Occipital lobe (tissue), 2 donors: Measurements from ENCODE around the gene CMTM7. TPM values are rescaled to one million over a fixed set of nuclear protein-coding genes. Genes with fewer than 3 reads are reported as not detected.

Experiments used
- DNase-seq: peaks from one replicate; lab custom pipeline; 2025; lab: John Stamatoyannopoulos, UW
- total RNA-seq: library from RNA; depleted of rRNA; stranded (reverse); fragments of >200 nt; gene quantifications from one replicate; pipeline ENCODE4 v1.2.3, GENCODE V29; 2014

Gene CMTM7
- total RNA-seq, 1 donor from 2014 or later, result 0.31 TPM

GRCh38 chr3:32484436-32484835 is 92.8 kb downstream of the CMTM7 start:
- no peak for DNase-seq

DNA sequence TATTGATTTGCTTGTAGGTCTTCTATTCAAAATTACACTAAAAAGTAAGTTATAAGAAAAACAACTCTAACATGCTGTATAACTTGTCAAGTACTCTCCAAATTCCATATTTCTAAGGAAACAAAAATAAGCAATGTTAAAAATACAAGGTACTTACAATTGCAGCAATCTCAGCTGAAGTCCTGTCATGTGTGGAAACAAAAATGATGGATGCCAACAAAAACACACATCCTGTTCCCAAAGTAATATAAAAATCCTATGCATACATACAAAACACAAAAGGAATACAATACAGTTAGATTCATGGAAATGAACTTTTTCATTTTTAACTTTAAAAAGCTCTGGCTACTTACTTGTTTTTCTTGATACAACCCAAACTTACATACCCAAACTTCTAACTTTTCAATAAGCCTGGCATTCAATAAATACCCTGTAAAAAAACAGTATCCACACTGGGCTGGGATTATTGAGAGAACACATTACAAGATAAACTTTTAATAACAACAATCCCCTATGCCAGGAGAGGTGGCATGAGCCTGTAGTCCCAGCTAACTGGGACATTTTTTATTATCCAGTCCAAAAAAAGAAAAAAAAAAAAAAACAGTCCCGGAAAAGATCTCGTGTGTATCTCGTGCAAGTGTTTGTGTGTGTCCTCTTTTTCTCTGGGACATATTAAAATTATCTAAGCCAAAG is 96.3 kb downstream of the CMTM7 start:
- DNase-seq, result no peak

GRCh38 chr3:32488474-32489008 is 96.9 kb downstream of the CMTM7 start:
- DNase-seq, result no peak

DNA sequence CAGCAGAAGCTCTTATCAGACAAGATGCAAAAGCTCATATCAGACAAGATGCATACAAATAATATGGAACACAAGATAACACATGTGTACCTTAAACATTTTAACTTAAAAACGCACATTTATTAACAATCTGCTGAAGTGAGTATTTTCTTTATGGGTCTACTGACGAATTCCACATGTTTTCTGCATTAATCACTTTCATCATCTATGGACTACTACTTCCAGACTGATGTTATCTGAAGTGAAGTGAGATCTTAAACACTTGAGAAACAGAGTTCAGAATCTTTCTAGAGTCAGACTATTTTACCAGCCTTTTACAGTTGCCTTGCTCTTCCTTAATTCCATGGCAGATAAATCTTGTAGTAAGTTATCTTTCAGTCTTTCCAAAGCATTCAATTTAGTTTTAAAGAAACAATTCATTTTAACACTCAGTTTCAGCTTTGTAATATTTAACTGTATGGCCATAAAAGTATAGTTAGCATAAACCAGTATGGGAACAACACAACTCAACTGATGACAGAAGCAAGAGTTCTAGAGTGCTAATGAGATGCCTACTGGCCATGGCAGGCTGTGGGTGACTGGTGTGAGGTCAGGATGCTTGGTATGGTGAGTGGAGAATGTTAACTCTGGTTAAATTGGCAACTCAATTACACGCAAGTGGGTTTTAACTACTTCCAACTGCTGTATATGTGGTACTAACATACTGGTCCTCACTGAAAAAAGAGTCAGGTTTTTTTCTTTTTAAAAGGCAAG is 101.2 kb downstream of the CMTM7 start:
- no peak for DNase-seq

- no peak for DNase-seq
Measured at GRCh38 chr3:32493437-32494414, 102.1 kb downstream of the CMTM7 start.

GRCh38 chr3:32495085-32495484 is 103.4 kb downstream of the CMTM7 start:
- no peak for DNase-seq

- no peak for DNase-seq
Measured at GRCh38 chr3:32495609-32496008, 104.0 kb downstream of the CMTM7 start.

DNA sequence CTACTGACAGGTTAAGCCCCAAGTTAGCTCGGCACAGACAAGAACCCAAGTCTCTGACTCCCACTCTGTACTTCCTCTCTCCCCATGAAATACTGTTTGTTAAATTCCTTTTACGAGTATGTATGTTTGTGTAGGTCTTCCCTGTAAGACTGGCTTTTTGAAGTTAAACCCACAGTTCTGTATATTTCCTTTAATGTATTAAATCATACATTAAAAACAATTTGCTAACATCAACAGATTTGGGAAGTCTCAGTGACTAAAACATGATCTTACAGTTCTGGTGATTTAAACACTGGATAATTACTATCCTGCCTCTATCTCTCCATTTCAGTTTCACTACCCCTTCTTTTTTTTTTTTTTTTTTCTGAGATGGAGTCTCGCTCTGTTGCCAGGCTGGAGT is 106.6 kb downstream of the CMTM7 start:
- no peak for DNase-seq

GRCh38 chr3:32498992-32499391 is 107.3 kb downstream of the CMTM7 start:
- DNase-seq, result no peak

GRCh38 chr3:32499585-32499984 is 107.9 kb downstream of the CMTM7 start:
- DNase-seq, result no peak

DNA sequence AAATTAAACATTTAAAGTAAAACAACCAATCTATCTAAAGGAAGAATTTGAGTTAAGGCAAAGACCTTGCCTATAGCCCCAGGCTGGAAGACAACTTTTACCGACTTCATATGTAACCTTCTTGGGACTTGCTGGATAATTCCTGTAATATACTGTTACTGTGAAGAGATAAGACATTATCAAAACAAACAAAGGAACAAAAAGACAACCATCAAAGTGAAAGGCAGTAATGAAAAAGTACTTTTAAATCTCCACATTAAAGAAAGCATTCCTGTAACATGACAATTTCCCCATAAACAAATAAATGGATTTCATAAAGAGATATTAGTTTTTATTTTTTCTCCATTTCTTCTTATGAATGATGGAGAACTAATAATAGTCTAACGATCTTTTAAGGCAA is 108.6 kb downstream of the CMTM7 start:
- DNase-seq, result no peak

DNA sequence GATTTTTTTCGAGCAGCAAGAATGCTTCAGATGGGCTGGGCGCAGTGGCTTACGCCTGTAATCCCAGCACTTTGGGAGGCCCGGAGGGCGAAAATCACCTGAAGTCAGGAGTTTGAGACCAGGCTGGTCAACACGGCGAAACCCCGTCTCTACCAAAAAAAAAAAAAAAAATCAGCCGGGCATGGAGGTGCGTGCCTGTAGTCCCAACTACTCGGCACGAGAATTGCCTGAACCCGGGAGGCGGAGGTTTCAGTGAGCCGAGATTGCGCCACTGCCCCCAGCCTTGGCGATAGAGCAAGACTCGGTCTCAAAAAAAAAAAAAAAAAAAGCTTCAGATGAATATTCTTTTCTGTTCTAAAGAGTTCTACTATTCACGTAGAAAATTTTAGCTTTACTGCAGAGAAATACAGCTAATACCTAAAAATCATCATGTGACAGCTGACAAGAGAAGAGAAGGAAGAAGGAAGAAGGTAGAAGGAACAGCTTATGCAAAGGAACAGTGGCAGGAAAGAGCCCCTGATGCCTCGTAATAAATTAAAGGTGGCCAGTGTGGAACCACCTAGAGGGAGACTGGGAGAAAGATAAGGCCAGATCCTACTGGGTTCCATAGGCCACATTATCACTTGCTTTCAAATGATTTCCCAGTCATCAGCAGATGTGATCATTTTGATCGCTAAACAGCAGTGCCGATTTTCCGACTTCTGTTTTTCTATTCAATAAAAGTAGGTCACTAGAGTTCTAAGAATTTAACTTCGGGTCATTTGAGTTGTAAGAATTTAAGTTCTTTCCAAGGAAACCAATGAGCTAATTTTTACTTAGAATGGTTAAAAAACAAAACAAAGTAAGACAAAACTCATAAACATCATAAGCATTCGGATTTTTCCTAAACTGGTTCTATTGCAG is 109.5 kb downstream of the CMTM7 start:
- peak; percentile 2 for DNase-seq

DNA sequence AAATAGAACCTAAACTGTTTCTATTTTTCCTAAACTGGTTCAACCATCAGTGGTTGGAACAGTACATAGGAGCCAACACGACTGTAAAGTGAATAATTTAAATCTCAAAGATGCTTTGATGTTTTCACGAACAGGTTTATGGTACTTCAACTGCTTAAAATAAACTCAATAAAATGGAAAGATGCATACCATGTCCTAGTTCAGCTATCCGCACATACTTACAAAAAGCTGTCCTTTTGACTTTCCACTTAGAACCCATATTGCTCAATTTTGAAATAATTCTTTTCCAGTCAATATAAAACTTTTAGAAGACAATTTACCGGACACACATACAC is 110.1 kb downstream of the CMTM7 start:
- no peak for DNase-seq

DNA sequence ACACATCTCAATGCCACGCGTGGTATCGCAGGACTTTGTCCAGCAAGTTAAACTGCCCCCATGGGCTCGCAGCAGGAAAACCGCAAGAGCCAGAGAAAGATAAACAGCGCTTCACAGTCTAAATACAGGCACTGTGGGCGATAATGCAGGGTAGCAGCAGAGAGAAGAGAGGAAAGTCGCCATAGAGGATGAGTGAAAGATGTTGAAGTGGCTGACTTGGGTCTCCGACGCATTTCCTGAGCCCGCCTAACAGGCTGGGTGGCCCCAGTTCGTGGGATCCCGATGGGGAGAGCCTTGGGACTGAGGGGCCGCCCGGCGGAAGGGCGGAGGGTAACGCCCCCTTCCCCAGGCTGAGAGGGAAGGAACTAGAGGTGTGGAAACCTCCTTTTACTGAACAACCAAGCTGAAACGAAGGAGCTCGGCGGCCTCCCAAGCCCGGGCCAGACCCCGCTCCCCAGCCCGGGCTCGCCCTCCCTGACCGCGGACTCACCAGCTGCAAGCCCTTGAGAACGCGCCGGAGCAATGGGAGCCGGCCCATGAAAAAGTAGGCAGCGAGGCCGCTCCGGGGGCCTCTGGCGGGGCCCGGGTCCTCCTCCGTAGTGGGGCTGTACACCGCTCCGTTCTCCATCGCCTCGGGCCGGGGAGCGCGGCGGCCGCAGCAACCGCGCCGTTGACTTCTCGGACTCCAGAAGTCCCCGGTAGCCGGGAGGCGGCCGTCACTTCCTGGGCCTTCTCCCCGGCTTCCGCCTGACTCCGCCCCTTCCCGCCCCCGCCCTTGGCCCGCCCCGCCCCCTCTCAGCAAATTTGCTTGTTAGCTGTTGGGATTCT is 110.7 kb downstream of the CMTM7 start, which contains the start of gene CMTM6:
TSS of gene CMTM6 (minus strand) at position 735 of the 828 bp plus-strand sequence. CDS start at position 628, 107 bp downstream.
- DNase-seq, result peak; percentile 80

DNA sequence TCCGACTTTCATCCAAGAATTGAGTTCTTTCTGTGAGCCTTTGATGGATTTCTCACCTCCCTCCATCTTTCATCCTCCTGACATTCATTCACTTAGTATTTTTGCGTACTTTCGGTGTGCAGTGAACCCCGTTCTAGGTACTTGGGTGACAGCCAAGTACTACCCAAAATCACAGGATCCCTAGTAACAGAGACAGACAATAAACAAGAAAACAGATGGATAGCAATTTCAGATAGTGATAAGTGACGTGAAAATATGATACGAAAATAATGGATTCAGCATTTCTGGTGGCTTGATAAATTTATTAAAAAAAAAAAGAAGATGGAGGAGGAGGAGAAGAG is 111.3 kb downstream of the CMTM7 start:
- DNase-seq, result no peak

Other genes starting within 250 kb of the CMTM7 start
- gene CMTM8, start 153.2 kb upstream of the CMTM7 start, total RNA-seq, result 0.31 TPM
- 40.6 TPM for gene CMTM6, start 111.0 kb downstream of the CMTM7 start, total RNA-seq
- gene DYNC1LI1, start 179.0 kb downstream of the CMTM7 start, total RNA-seq, result 120 TPM